GM18907 (cell line): Measurements from ENCODE around the gene TPST2.

Experiments
- ATAC-seq: cut with Tn5 transposase; IDR thresholded peaks from one replicate; pipeline ENCODE4 v1.9.1; 2021; ENCODE audit warnings: mild to moderate bottlenecking, moderate library complexity; ENCODE audit not compliant: unreplicated experiment

Gene TPST2

DNA sequence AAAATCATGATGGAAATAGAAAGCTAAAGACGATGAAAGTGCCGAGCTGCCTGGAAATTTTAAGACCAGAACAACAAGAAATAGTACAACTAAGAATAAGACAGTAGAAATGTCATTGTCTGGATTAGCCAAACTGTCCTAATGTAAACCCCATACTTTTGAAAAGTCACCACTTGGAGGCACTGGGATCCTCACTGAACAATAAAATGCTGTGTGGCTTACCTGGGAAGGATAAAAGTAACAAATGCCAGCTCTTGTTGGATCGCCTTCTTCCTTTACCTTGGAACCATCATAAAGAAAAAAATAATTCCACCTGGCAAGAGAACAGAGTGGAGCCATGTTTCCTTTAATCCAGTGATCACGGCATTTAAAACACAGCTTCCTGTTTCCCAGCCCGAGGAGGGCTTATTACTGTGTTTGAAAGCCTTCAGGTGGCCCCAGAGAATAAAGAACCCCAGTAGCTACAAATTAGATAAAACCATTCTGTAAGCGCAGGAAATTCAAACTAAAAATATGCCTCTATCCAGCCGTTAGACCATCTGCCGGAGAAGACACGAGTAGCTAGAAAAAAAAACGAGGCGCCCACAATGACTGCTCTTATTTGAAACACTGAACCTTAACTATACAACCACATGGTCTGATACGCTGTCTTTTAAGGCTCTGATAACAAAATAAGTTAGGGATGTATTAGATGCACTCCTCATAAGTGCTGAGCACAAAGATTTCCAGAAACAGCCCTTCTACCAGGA lies 110.7 kb downstream of the TPST2 start:
- no peak for ATAC-seq

DNA sequence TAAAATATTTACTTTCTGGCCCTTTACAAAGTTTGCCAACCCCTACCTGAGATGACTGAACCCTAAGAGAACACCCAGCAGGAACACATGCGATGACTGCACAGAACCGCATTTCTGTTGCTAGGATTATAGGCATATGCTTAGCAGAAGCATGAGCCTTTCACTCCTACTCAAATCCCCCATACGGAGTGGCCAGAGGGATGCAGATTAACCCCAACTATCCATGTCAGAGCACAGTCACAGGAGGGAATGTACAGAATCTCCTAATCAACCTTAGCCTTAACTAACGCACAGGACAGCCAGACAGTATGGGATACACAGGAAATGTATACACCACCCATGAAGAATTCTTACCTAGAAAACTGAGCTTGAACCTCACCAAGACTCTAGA lies 112.6 kb downstream of the TPST2 start:
- ATAC-seq, result no peak

DNA sequence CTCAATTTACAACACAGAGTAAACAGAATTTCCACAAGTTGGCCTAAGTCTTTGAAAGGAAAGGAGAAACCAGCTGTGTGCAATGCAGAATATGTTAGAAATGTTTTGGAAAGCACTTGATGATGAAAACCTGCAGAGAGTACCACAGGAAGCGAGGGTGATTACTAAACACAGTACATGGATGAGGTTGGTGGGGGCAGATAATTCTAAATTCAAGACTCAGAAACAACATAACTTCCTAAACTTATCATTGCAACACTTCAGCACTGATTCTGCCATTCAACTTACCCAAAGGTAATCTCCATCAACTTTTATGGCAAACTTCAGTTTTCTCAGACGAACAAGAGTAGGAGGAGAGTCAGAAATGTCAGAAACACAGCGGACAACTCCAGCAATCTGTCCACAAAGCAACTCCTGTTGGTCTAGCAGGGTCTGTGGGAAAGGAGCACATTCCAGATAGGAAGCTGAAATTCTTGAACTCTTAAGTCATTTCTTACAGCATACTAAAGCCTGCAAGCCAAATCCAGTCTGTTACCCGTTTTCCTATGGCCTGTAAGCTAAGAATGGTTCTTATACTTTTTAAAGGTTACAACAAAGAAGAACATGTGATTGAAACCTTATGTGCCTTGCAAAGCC lies 113.1 kb downstream of the TPST2 start:
- ATAC-seq, result no peak

DNA sequence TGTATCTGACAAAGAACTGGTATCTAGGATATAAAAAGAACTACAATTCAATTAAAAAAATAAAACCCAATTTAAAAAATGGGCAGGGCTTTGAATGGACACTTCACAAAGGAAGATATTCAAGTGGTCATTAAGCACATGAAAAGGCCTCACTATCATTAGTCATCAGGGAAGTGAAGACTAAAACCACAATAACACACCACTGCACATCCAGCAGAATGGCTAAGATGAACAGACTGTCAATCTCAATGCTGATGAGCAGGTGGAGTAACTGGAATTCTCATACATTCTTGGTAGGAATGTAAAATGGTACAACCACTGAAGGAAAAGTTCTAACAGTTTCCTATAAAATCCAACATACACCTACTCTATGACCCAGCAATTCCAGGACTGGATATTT lies 115.2 kb downstream of the TPST2 start:
- no peak for ATAC-seq
